Measurements from ENCODE around the gene FDXACB1.

Gene FDXACB1

DNA sequence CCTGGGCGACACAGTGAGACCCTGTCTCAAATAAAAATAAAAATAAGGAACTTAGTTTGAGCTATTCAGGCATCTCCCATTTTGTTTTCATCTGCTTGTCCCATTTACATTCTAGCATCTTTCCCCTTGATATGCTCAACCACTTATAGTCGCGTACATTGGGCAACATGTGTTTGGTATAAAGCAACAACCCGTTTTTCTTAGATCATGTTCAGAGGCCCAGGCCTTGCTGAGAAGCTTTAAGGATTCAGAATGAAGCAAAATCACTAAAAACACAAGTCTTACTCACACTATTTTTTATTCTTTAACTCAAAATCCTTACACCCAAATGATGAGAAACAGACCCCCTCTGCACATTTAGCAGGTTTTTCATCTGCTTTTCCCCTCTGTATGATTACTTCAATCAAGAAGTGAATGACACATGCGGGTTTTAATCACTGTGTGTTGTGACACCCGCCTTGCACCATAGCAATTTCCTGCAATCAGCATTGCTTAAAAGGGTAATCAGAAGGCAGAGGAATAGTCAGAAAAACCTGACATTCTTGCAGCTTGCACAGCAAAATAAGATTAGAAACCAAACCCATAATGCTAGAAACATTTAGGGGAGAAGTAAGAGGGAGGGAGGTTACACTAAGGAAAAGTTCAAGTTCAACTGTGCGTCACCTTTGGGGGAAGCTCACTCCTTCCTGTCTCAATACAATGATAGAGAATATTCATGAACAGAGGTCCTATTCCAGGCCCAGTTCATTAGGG is 33.5 kb downstream of the FDXACB1 start:
- H3K4me3 ChIP-seq (ENCODE audit: low read depth, low read length), result no peak overlapping the region

- no peak overlapping the region for H3K4me3 ChIP-seq (ENCODE audit: low read depth, low read length)
Observed at GRCh38 chr11:111843661-111844060, 35.3 kb downstream of the FDXACB1 start.

DNA sequence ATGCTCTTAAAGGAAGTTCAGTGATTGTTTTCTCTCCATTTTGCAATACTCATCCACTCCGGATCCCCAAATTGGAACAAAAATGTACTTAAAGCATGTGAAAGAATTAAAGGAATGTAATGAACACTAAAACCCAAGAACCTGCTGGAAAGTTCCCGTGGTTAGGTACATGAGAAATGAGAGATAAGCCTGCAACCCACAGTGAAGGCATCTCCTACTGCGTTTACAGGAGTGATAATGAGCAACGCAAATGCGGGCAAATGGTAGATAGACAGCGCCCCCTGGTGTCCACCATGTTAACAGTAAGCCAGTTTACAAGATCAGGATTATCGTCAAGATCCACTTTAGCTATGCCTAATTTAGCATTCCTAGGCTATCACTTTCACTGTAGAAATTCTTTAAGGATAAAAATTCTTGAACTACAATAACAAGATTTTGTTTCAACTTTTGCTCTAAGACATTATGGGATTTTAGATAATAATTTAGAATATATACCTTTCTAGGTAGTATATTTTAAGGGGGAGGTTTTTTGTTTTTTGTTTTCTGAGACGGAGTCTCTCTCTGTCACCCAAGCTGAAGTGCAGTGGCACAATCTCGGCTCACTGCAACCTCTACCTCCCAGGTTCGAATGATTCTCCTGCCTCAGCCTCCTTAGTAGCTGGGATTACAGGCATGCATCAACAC is 37.5 kb downstream of the FDXACB1 start:
- no peak overlapping the region for H3K4me3 ChIP-seq (ENCODE audit: low read depth, low read length)

DNA sequence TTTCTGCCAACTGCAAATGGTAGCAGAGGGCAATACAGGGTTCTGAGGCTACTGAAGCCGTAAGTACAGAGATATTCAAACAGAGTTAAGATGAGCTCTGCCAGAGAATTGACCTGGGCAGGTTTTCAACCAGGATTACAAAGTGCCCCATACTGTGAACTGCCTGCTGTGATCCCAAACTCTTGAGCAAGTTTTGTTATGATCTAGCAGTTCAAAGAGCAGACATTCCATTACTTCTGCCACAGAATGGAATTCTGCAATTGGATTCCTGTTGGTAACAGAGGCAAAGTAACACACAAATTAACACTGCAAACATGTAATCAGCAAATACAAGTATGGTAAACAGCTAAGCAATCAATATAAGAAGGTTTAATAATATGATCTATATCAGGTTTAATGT is 38.8 kb downstream of the FDXACB1 start:
- no peak overlapping the region for H3K4me3 ChIP-seq (ENCODE audit: low read depth, low read length)

DNA sequence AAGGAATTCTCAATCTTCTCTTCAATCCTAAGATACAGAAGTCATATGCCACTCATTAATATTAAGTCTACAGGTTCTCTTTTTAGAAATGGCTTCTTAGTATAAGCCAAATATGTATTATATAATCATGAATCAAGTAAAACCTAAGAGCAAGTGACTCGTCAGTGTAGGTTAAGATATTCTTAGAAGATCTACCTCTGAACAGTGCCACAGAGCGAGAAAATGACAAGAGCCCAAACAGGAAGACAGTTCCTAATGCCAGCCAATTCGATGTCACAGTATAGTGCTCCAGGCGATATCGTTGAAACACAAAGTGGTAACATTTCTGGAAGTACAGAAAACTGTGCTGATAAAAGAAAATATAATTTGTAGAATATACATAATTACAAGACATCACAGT is 40.9 kb downstream of the FDXACB1 start:
- H3K4me3 ChIP-seq (ENCODE audit: low read depth, low read length), result no peak overlapping the region

GRCh38 chr11:111837366-111837891 is 41.5 kb downstream of the FDXACB1 start:
- no peak overlapping the region for H3K4me3 ChIP-seq (ENCODE audit: low read depth, low read length)

DNA sequence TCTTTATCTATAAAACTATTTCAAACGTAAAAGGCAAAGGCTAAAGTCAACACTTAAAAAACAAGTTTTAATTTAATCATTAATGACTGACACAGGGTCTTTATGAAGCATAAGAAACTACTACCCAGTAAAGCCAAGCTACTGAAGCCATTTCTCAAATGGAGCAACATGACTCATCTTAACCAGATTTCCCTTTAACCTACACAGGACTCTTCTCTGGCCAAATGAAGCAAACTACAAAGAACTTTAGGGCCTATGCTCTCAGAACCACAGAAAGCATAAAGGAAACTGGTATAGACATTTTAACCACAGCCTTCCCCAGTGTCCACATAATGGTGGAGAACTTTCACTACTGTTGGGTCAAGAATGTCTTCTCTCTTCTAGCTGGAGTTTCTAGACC is 42.2 kb downstream of the FDXACB1 start:
- no peak overlapping the region for H3K4me3 ChIP-seq (ENCODE audit: low read depth, low read length)

GRCh38 chr11:111836162-111836561 is 42.8 kb downstream of the FDXACB1 start:
- no peak overlapping the region for H3K4me3 ChIP-seq (ENCODE audit: low read depth, low read length)

DNA sequence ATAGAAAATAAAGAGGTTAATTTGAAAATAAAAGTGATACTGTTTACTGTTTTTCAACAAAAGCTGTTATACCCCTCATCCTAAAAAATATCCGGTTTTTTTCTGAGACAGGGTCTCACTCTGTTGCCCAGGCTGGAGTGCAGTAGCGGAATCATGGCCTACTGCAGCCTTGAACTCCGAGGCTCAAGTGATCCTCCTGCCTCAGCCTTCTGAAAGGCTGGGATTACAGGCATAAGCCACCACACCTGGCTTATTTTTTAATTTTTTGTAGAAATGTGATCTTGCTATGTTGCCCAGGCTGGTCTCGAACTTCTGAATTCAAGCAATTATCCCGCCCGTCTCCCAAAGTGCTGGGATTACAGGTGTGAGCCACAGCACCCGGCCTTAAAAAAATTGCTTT is 43.3 kb downstream of the FDXACB1 start:
- H3K4me3 ChIP-seq (ENCODE audit: low read depth, low read length), result no peak overlapping the region

DNA sequence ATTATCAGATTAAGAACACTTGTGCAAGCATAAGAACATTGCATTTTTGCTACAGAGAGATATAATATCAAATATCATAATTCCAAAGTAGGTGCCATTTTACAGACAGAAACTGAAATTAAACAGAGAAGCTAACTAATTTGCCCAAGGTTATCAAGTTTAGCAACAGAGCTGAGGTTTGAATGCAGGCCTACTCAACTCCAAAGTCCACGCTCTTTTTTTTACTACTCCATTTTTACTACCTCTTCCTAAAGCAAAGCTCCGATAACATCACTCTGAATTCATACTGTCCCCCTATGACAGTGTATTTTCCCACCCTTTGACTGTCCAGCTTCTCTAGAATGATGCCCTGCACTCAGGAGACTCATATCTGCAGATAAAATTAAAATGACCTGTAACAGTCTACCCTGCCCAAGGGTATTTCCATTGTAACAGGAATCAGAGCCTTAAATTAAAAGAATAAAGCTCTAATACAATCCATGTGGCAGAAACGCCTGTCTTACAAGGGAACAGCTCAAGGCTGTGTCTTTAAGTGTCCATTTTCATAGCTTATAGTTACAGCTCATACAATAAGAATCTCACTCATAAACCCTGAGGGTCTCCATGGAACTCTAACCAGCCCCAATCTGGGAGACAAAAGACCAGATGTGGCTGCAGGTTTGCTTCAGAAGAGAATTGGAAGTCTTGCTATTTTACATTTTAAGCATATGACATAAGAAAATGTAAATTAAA is 44.4 kb downstream of the FDXACB1 start:
- H3K4me3 ChIP-seq (ENCODE audit: low read depth, low read length), result no peak overlapping the region

- no peak overlapping the region for H3K4me3 ChIP-seq (ENCODE audit: low read depth, low read length)
Observed at GRCh38 chr11:111833524-111833923, 45.4 kb downstream of the FDXACB1 start.

DNA sequence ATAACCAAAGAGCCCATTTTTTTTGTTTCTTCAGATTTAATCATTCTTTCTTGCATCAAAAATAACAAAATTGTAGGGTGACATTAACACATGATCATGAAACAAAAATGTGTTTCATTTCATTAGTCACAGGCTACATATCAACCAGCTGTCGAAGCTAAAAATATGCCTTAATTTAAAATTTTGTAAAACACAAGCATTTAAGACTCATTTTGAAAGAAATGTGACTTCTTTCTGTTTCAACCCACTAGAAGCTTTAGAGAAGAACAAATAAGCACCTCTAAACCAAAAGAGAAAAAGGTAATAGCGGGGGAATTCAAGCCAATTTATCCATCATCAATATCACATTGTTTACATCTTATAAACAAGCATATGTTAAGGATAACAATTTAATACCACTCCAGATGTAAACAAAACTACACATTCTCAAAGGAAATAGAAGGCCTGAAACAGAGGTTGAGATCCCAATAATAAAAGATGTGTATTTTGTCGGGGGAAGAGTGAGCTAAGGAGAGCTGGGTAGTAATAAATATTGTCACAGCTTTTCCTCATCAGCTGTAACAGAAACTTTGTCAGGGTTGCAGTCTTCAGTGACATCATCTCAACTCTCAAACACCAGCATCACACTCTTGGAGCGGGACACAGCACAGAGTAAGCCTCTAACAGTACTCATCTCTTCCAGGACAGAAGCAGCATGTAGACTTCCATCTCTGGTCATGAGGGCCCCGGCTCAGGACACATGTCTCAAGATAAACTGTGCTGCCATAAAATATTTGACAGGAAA is 49.6 kb downstream of the FDXACB1 start:
- H3K4me3 ChIP-seq (ENCODE audit: low read depth, low read length), result no peak overlapping the region

DNA sequence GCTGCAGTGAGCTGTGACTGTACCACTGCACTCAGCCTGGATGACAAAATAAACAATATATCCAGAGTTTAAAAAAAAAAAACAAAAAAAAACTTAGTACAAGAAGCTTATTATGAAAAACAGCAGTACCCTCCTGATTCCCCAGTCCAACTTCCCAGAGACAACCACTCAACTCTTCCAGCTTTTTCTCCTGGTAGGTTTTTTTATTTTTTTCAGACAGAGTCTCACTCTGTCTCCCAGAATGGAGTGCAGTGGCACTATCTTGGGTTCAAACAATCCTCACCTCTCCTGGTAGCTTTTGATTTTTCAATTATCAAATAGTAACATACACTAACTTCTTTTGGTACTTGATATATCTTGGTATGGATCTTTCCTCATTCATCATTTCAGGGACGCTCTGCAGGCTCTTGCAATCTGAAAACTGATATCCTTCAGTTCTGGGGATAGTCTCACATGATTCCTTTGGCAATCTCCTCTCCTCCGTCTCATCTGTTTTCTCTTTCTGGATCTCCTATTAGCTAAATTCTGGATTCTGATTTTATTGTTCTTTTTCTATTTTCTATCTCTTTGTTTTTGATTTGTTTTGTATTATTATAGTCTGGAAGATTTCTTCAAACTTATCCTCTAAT is 52.5 kb downstream of the FDXACB1 start:
- no peak overlapping the region for H3K4me3 ChIP-seq (ENCODE audit: low read depth, low read length)
